HG02970 (cell line): ENCODE results near the gene UNC80.

ENCODE experiments used
- ATAC-seq: cut with Tn5 transposase; IDR thresholded peaks from one replicate; pipeline ENCODE4 v1.9.1; 2021; ENCODE audit warnings: mild to moderate bottlenecking, moderate library complexity, moderate number of reproducible peaks; ENCODE audit not compliant: unreplicated experiment, low FRiP score

The UNC80 gene

DNA sequence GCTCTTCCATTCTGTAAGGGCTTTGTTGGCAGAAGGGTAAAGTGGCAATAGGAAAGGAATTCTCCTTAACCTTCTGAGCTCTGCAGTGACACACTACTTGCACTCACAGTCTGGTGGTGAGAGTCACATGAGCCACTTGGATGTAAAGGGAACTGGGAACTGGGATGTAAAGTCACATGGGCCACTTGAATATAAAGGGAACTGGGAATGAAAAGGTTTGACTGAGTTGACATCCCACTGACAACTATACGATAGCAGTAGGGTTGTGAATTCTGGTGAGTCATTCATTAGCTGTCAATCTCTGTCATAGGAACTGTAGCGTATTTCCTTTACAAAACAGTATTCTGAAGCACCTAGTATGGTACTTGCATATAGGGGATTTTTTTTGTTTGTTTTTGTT lies 236.3 kb downstream of the UNC80 start:
- no peak for ATAC-seq

DNA sequence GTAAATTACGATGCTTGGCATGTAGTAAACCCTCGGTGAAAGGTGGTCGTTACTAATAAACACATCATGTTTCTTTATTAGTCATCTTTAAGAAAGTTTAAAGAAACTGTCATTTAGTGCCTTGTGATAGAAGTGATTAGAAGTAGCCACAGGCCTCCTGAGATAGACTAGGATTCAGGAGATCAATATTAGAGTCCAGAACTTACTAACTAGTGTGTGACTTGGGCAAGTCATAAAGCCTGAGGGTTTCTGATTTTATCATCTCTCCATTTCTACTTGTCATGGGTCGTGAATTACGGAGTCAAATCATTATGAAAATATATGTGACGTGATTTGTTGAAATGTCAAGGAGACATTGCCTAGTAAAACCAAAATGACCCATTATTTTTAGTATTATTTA lies 237.5 kb downstream of the UNC80 start:
- ATAC-seq: no peak

DNA sequence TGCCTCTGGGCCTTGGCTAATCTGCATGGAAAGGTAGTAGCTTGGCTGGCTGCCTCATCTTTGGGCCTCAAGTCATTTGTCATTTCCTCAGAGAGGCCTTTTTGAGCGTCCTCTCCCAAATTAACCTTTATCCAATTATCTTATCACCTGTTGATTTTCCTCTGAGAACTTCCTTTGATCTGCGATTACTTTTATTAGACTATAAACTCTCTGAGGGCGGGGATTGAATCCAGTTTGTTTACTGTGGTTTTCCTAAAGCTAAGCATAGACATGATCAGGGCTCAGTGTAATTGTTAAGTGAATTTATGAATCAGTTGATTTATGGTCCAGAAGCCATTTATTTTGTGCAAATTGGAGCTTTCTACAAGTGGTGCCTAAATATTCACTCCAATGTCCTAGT lies 238.3 kb downstream of the UNC80 start:
- no peak for ATAC-seq

DNA sequence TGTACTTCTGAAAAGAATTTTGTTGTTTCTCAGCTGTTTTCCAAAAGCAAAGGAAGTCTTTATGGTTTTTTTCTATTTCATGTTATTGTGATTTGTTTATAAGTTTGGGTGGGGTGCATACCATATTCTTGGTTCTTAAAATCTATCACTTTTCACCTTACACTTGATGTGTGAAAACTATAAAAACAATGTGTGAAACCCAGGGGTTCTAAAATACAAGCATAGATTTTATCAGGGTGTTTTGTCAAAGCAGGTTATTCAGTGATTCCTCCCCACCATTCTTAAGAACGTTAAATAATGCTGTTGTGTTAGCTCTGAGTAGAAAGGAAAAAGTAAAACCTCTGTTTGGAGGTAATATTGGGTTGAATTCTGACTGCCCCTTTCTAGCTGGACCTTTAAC lies 248.5 kb downstream of the UNC80 start:
- ATAC-seq: no peak

DNA sequence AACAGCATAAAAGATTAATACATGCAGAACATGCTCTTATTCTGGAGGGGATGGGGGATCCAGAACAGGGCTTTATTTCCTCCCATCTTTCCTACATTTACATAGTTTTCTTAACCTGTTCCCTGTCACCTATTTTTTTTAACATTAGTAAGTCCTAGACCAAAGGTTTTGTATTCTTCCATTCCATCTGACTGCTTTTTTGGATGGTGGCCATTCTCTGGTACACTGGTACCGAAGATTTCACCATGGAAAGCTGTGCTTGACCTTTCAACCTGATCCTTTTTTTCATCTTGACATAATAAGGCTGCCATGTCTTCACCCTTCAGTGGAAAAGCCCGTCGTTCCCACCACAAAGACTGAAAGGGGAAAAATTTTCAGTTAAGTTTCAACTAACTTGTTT lies 251.2 kb downstream of the UNC80 start:
- ATAC-seq: no peak

DNA sequence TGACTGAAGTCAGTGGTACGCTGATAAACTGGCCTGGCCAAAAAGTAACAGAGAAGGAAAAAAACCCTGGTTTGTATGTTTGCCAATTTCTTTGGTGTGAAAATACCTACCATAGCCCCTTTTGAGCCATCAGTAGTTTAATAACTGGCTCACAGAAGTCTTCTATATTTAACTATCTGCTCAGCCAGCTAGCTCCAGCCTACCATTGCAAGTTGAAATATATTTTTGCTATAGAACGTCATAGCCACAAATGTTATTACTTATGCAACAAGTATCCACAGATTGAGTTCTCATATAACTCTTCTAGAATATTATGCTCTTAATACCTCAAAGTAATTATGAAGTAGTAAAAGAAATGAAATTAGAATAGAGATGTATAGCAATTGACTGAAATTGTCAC lies 256.0 kb downstream of the UNC80 start:
- no peak for ATAC-seq

- no peak for ATAC-seq
Measured at GRCh38 chr2:210028178-210028577, 256.5 kb downstream of the UNC80 start.

- no peak for ATAC-seq
Measured at GRCh38 chr2:210034087-210034683, 262.6 kb downstream of the UNC80 start.

GRCh38 chr2:210035679-210036078 lies 264.0 kb downstream of the UNC80 start:
- no peak for ATAC-seq

- ATAC-seq: no peak
Measured at GRCh38 chr2:210038078-210038477, 266.4 kb downstream of the UNC80 start.

GRCh38 chr2:210046851-210047500 lies 275.3 kb downstream of the UNC80 start:
- ATAC-seq: no peak
